Gastroesophageal sphincter (tissue), 3 donors: ENCODE measurements around the gene DOLPP1.

Source experiments
- POLR2A ChIP-seq, 2 donors: fragments of 450-650 bp; IDR thresholded peaks; one replicate each; pipeline ENCODE4 v1.6.1; 2017; ENCODE audit warnings: antibody characterized with exemption in 2 of 2, mild to moderate bottlenecking in 2 of 2, moderate library complexity in 1 of 2
- POLR2AphosphoS5 ChIP-seq: sonication (generic); formaldehyde crosslinking; IDR thresholded peaks from one replicate; pipeline ENCODE4 v1.6.1; 2017; ENCODE audit warnings: antibody characterized with exemption
- TF ChIP-seq, protein P1 (sequence below), 4 experiments: fragments of 200-600 bp in 2 of 4; fragments of 450-650 bp in 2 of 4; sonication (generic) in 1 of 4; IDR thresholded peaks; one replicate each; pipeline ENCODE4 v1.5.1; 2017 to 2019; ENCODE audit warnings: antibody characterized with exemption in 4 of 4, mild to moderate bottlenecking in 2 of 4, moderate library complexity in 2 of 4

GRCh38 chr9:129042016-129042415, 38.9 kb upstream of the DOLPP1 start:
- TF ChIP-seq, protein P1, sequence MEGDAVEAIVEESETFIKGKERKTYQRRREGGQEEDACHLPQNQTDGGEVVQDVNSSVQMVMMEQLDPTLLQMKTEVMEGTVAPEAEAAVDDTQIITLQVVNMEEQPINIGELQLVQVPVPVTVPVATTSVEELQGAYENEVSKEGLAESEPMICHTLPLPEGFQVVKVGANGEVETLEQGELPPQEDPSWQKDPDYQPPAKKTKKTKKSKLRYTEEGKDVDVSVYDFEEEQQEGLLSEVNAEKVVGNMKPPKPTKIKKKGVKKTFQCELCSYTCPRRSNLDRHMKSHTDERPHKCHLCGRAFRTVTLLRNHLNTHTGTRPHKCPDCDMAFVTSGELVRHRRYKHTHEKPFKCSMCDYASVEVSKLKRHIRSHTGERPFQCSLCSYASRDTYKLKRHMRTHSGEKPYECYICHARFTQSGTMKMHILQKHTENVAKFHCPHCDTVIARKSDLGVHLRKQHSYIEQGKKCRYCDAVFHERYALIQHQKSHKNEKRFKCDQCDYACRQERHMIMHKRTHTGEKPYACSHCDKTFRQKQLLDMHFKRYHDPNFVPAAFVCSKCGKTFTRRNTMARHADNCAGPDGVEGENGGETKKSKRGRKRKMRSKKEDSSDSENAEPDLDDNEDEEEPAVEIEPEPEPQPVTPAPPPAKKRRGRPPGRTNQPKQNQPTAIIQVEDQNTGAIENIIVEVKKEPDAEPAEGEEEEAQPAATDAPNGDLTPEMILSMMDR (IDR thresholded peaks at IDR 0.05), result no peak
- no peak for TF ChIP-seq POLR2A (IDR thresholded peaks at IDR 0.05)
- no peak for TF ChIP-seq POLR2AphosphoS5
